MM.1S (cell line): ENCODE results near the gene ZNF526.

Experiments used
- EZH2phosphoT487 ChIP-seq: fragments of 300-600 bp; sonication (generic); IDR thresholded peaks from 2 replicates; pipeline ENCODE4 v1.6.1; 2018; ENCODE audit warnings: antibody characterized with exemption, low read length
- TF ChIP-seq, protein P1 (sequence below): fragments of 300-600 bp; sonication (generic); IDR thresholded peaks from 2 replicates; pipeline ENCODE4 v1.5.1; 2016; ENCODE audit warnings: antibody characterized with exemption, low read length, mixed read lengths

GRCh38 chr19:42208612-42209011, 11.5 kb upstream of the ZNF526 start:
- TF ChIP-seq, protein P1, sequence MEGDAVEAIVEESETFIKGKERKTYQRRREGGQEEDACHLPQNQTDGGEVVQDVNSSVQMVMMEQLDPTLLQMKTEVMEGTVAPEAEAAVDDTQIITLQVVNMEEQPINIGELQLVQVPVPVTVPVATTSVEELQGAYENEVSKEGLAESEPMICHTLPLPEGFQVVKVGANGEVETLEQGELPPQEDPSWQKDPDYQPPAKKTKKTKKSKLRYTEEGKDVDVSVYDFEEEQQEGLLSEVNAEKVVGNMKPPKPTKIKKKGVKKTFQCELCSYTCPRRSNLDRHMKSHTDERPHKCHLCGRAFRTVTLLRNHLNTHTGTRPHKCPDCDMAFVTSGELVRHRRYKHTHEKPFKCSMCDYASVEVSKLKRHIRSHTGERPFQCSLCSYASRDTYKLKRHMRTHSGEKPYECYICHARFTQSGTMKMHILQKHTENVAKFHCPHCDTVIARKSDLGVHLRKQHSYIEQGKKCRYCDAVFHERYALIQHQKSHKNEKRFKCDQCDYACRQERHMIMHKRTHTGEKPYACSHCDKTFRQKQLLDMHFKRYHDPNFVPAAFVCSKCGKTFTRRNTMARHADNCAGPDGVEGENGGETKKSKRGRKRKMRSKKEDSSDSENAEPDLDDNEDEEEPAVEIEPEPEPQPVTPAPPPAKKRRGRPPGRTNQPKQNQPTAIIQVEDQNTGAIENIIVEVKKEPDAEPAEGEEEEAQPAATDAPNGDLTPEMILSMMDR: no peak
- TF ChIP-seq EZH2phosphoT487: no peak
